OCI-LY1 (cell line): ENCODE data around the gene C2CD2L.

Experiments used
- EZH2 ChIP-seq: fragments of 200-600 bp; sonication (generic), shearing (Covaris generic); IDR thresholded peaks from 2 replicates; pipeline ENCODE4 v1.8.0; 2017; ENCODE audit warnings: borderline replicate concordance, mixed run types, mild to moderate bottlenecking, antibody characterized with exemption, low read length, moderate library complexity, mixed read lengths
- TF ChIP-seq, protein P1 (sequence below): fragments of 200-600 bp; sonication (generic), shearing (Covaris generic); IDR thresholded peaks from 2 replicates; pipeline ENCODE4 v1.5.1; 2017; ENCODE audit warnings: mild to moderate bottlenecking, antibody characterized with exemption, low read length, moderate library complexity, mixed read lengths

- TF ChIP-seq, protein P1, sequence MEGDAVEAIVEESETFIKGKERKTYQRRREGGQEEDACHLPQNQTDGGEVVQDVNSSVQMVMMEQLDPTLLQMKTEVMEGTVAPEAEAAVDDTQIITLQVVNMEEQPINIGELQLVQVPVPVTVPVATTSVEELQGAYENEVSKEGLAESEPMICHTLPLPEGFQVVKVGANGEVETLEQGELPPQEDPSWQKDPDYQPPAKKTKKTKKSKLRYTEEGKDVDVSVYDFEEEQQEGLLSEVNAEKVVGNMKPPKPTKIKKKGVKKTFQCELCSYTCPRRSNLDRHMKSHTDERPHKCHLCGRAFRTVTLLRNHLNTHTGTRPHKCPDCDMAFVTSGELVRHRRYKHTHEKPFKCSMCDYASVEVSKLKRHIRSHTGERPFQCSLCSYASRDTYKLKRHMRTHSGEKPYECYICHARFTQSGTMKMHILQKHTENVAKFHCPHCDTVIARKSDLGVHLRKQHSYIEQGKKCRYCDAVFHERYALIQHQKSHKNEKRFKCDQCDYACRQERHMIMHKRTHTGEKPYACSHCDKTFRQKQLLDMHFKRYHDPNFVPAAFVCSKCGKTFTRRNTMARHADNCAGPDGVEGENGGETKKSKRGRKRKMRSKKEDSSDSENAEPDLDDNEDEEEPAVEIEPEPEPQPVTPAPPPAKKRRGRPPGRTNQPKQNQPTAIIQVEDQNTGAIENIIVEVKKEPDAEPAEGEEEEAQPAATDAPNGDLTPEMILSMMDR: no peak
- no peak for TF ChIP-seq EZH2
Observed at GRCh38 chr11:119085437-119085847, 21.7 kb upstream of the C2CD2L start.
